Natural killer cell (primary cell): ENCODE measurements around the gene MASP2. TPM values are rescaled to one million over a fixed set of nuclear protein-coding genes. Genes with fewer than 3 reads are reported as not detected.
"Not testable (repeated sequence)": the region's sequence is repeated elsewhere in the genome, so short reads cannot be mapped to it uniquely, and the experiment has no call there.

Experiments used
- ATAC-seq, 3 donors: fragments of 150-1000 bp in 2 of 3; fragments of 200-7000 bp in 1 of 3; cut with Tn5 transposase; 1 replicate in 1 of 3; 2 replicates in 2 of 3; pipeline ENCODE4 v1.10.0; 2021; ENCODE audit warnings: mild to moderate bottlenecking in 2 of 3, moderate library complexity in 2 of 3
- DNase-seq, 2 donors: peaks; one replicate each; pipeline versions ENCODE4 v3.0.0 to v3.0.0-alpha.2; 2013 to 2021; ENCODE audit warnings: mixed read lengths in 1 of 2
- H3K27ac ChIP-seq: one replicate; pipeline ENCODE4 v1.5.1; 2013; ENCODE audit warnings: mild to moderate bottlenecking, low read length
- H3K27me3 ChIP-seq: one replicate; pipeline ENCODE4 v1.6.1; 2013; ENCODE audit warnings: low read length; ENCODE audit not compliant: control insufficient read depth, insufficient read depth
- H3K36me3 ChIP-seq: one replicate; pipeline ENCODE4 v1.6.1; 2013; ENCODE audit warnings: low read length; ENCODE audit not compliant: control insufficient read depth, insufficient read depth
- H3K4me1 ChIP-seq: one replicate; pipeline ENCODE4 v1.6.1; 2013; ENCODE audit warnings: low read length; ENCODE audit not compliant: control insufficient read depth, insufficient read depth
- H3K4me3 ChIP-seq: one replicate; pipeline ENCODE4 v1.5.1; 2013; ENCODE audit warnings: low read length
- H3K9me3 ChIP-seq: one replicate; pipeline ENCODE4 v1.6.1; 2013; ENCODE audit warnings: low read length; ENCODE audit not compliant: control insufficient read depth, insufficient read depth
- H3K27ac Mint-ChIP-seq, 2 donors: one replicate each; pipeline ENCODE4 v1.8.0; 2022; ENCODE audit warnings: mild to moderate bottlenecking in 2 of 2, mixed read lengths in 2 of 2, moderate library complexity in 1 of 2
- H3K27me3 Mint-ChIP-seq, 2 donors: one replicate each; pipeline ENCODE4 v1.8.0; 2022; ENCODE audit warnings: low read depth in 2 of 2, mixed read lengths in 2 of 2
- H3K36me3 Mint-ChIP-seq: one replicate; pipeline ENCODE4 v1.8.0; 2022; ENCODE audit warnings: mixed read lengths
- H3K4me1 Mint-ChIP-seq, 2 donors: one replicate each; pipeline ENCODE4 v1.8.0; 2022; ENCODE audit warnings: mixed read lengths in 2 of 2
- H3K4me3 Mint-ChIP-seq: one replicate; pipeline ENCODE4 v1.8.0; 2022; ENCODE audit warnings: mild to moderate bottlenecking, moderate library complexity, mixed read lengths
- H3K9me3 Mint-ChIP-seq, 2 donors: one replicate each; pipeline ENCODE4 v1.8.0; 2022; ENCODE audit warnings: mixed read lengths in 2 of 2
- WGBS: methylation state at CpG from one replicate; pipeline ENCODE4 v1.1.7; 2013; ENCODE audit warnings: missing lambda C conversion rate; ENCODE audit not compliant: insufficient coverage; 5-methylcytosine and 5-hydroxymethylcytosine counted together
- intact Hi-C: fragments of 100-400 bp; cut with micrococcal nuclease; formaldehyde crosslinking; loops from one replicate; pipeline ENCODE4 v1.14.2; 2022
- total RNA-seq, 4 donors: library from RNA; stranded (reverse); fragments of 120-200 nt in 1 of 4; gene quantifications; one replicate each; pipeline versions ENCODE4 v1.2.3 to v1.2.4, GENCODE V29; 2013 to 2022
- TF ChIP-seq, protein P1 (sequence below): fragments of 200-600 bp; IDR thresholded peaks from one replicate; pipeline ENCODE4 v1.8.0; 2022; ENCODE audit warnings: antibody characterized with exemption

Gene MASP2
- total RNA-seq, 3 donors from 2014 or later (not counting 1 experiment from before 2014, with no cell fraction given), result 0.16 to 0.20 TPM; not detected in 1

- ATAC-seq, result no peak
- no peaks in the 10 kb centered on the region for H3K4me1 Mint-ChIP-seq
- Histone ChIP-seq H3K4me1 (peaks cover 5% of the 10 kb centered on the region), H3K9me3 (no peaks in the 10 kb centered on the region), H3K27me3 (no peaks in the 10 kb centered on the region), H3K4me3 (no peak overlapping the region), H3K27ac (no peak overlapping the region), H3K36me3 (no peaks in the 10 kb centered on the region)
- no peaks in the 10 kb centered on the region for H3K9me3 Mint-ChIP-seq
- TF ChIP-seq, protein P1, sequence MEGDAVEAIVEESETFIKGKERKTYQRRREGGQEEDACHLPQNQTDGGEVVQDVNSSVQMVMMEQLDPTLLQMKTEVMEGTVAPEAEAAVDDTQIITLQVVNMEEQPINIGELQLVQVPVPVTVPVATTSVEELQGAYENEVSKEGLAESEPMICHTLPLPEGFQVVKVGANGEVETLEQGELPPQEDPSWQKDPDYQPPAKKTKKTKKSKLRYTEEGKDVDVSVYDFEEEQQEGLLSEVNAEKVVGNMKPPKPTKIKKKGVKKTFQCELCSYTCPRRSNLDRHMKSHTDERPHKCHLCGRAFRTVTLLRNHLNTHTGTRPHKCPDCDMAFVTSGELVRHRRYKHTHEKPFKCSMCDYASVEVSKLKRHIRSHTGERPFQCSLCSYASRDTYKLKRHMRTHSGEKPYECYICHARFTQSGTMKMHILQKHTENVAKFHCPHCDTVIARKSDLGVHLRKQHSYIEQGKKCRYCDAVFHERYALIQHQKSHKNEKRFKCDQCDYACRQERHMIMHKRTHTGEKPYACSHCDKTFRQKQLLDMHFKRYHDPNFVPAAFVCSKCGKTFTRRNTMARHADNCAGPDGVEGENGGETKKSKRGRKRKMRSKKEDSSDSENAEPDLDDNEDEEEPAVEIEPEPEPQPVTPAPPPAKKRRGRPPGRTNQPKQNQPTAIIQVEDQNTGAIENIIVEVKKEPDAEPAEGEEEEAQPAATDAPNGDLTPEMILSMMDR, result no peak
- WGBS, result 76% methylated on average over 2 of the region's 2 CpGs
- intact Hi-C loops, result loop anchor here (10.0 kb wide), 1 partner anchor 685 kb away; no protein-coding TSS in a partner anchor
- H3K36me3 Mint-ChIP-seq, result no peaks in the 10 kb centered on the region
- no peaks in the 10 kb centered on the region for H3K27me3 Mint-ChIP-seq
- no peak overlapping the region for H3K27ac Mint-ChIP-seq
- H3K4me3 Mint-ChIP-seq, result no peak overlapping the region
- DNase-seq, result no peak
Measured at GRCh38 chr1:11039351-11040104, 7.5 kb downstream of the MASP2 start.

- Histone ChIP-seq H3K4me1 (peaks cover 5% of the 10 kb centered on the region), H3K9me3 (no peaks in the 10 kb centered on the region), H3K27ac (no peak overlapping the region), H3K4me3 (no peak overlapping the region), H3K27me3 (no peaks in the 10 kb centered on the region), H3K36me3 (no peaks in the 10 kb centered on the region)
- Mint-ChIP-seq H3K36me3 (no peaks in the 10 kb centered on the region), H3K4me1 (no peaks in the 10 kb centered on the region), H3K4me3 (no peak overlapping the region), H3K9me3 (no peaks in the 10 kb centered on the region), H3K27ac (no peak overlapping the region), H3K27me3 (no peaks in the 10 kb centered on the region)
- TF ChIP-seq, protein P1, result peak; percentile 97
- under 1% methylated on average over 8 of the region's 8 CpGs for WGBS
- DNase-seq (peak; percentile 85 to 95), ATAC-seq (peak; percentile 95 to 100 (median 100))
- intact Hi-C loops, result loop anchor here (1.0 to 10.0 kb wide), 4 partner anchors 23 to 687 kb away; partner anchors contain the start of genes EXOSC10 and SRM
Measured at GRCh38 chr1:11037740-11038182, 9.3 kb downstream of the MASP2 start.

- DNase-seq, H3K27me3 Mint-ChIP-seq, H3K4me1 ChIP-seq, H3K4me3 ChIP-seq, ATAC-seq, H3K36me3 ChIP-seq, H3K4me1 Mint-ChIP-seq, H3K9me3 ChIP-seq, H3K36me3 Mint-ChIP-seq, H3K9me3 Mint-ChIP-seq, H3K27ac ChIP-seq, H3K27me3 ChIP-seq, H3K27ac Mint-ChIP-seq, H3K4me3 Mint-ChIP-seq: not testable (repeated sequence)
- intact Hi-C loops, result loop anchor here (1.0 to 10.0 kb wide), 4 partner anchors 24 to 688 kb away; partner anchors contain the start of genes EXOSC10 and SRM
- 65% methylated on average over 16 of the region's 18 CpGs for WGBS
Measured at GRCh38 chr1:11037019-11037739, 9.9 kb downstream of the MASP2 start.

- H3K4me1 Mint-ChIP-seq, result peaks cover 0 to 11% of the 10 kb centered on the region in 2 donors
- Histone ChIP-seq H3K4me1 (no peaks in the 10 kb centered on the region), H3K4me3 (no peak overlapping the region), H3K36me3 (peaks cover 15% of the 10 kb centered on the region), H3K27ac (no peak overlapping the region), H3K27me3 (no peaks in the 10 kb centered on the region), H3K9me3 (no peaks in the 10 kb centered on the region)
- TF ChIP-seq, protein P1, result no peak
- ATAC-seq, result no peak
- no peak overlapping the region for H3K4me3 Mint-ChIP-seq
- H3K27ac Mint-ChIP-seq, result no peak overlapping the region
- no peaks in the 10 kb centered on the region for H3K27me3 Mint-ChIP-seq
- intact Hi-C loops, result loop anchor here (10.0 kb wide), 1 partner anchor 693 kb away; no protein-coding TSS in a partner anchor
- no peaks in the 10 kb centered on the region for H3K9me3 Mint-ChIP-seq
- H3K36me3 Mint-ChIP-seq, result no peaks in the 10 kb centered on the region
- no peak for DNase-seq
- WGBS, result 90% methylated on average over 10 of the region's 10 CpGs
Measured at GRCh38 chr1:11031624-11032262, 15.3 kb downstream of the MASP2 start.
